ENCODE data around the gene PARVA. TPM values are rescaled to one million over a fixed set of nuclear protein-coding genes. Genes with fewer than 3 reads are reported as not detected.
"Not testable (repeated sequence)": the region's sequence is repeated elsewhere in the genome, so short reads cannot be mapped to it uniquely, and the experiment has no call there.

Gene PARVA
- total and polyA plus RNA-seq, 2 donors (not counting 1 experiment from before 2014, with no cell fraction given): 27.7 to 195 TPM

- no peak overlapping the region for H3K4me3 ChIP-seq (replicated peaks in 1 of 4; ENCODE audit: control extremely low read depth in 1 of 4, insufficient read depth in 1 of 4, low read depth in 3 of 4, low read length in 4 of 4)
- no peaks in the 10 kb centered on the region for H3K79me2 ChIP-seq (ENCODE audit: control insufficient read depth, insufficient read depth, low read length)
- no peaks in the 10 kb centered on the region for H3K9me3 ChIP-seq (ENCODE audit: control insufficient read depth, insufficient read depth, low read depth, low read length)
- H2AFZ ChIP-seq (ENCODE audit: low read length): no peak overlapping the region
- TF ChIP-seq EZH2 (IDR thresholded peaks at IDR 0.05; ENCODE audit: low read length, missing control alignments) (no peak), CTCF (conservative IDR thresholded peaks at IDR 0.05 in 1 of 2, IDR thresholded peaks at IDR 0.05 in 1 of 2; ENCODE audit: low read depth in 1 of 2, low read length in 2 of 2) (no peak)
- no peaks in the 10 kb centered on the region for H3K4me1 ChIP-seq (ENCODE audit: control insufficient read depth, extremely low read depth, insufficient read depth, low read length)
- no peak overlapping the region for H3K27ac ChIP-seq (ENCODE audit: insufficient read depth, low read length)
- H3K9ac ChIP-seq (ENCODE audit: insufficient read depth, low read length): no peak overlapping the region
- H3K36me3 ChIP-seq (ENCODE audit: control insufficient read depth, insufficient read depth, low read length): no peaks in the 10 kb centered on the region
- H3K27me3 ChIP-seq (ENCODE audit: control insufficient read depth, insufficient read depth, low read length): no peaks in the 10 kb centered on the region
- no peak for DNase-seq (ENCODE audit: low read depth in 2 of 2)
- H3K4me2 ChIP-seq (ENCODE audit: extremely low read depth, insufficient read depth, low read length): no peak overlapping the region
- H4K20me1 ChIP-seq (ENCODE audit: control insufficient read depth, extremely low read depth, insufficient read depth, low read length): no peaks in the 10 kb centered on the region
These were observed 23.8 kb upstream of the PARVA start for GRCh38 chr11:12353534-12353933.

- H3K4me2 ChIP-seq (ENCODE audit: extremely low read depth, insufficient read depth, low read length): no peak overlapping the region
- H3K27ac ChIP-seq (ENCODE audit: insufficient read depth, low read length): no peak overlapping the region
- H3K4me1 ChIP-seq (ENCODE audit: control insufficient read depth, extremely low read depth, insufficient read depth, low read length): no peaks in the 10 kb centered on the region
- no peaks in the 10 kb centered on the region for H4K20me1 ChIP-seq (ENCODE audit: control insufficient read depth, extremely low read depth, insufficient read depth, low read length)
- DNase-seq (ENCODE audit: low read depth in 2 of 2): no peak
- TF ChIP-seq EZH2 (IDR thresholded peaks at IDR 0.05; ENCODE audit: low read length, missing control alignments): no peak
- no peak for TF ChIP-seq CTCF (conservative IDR thresholded peaks at IDR 0.05 in 1 of 2, IDR thresholded peaks at IDR 0.05 in 1 of 2; ENCODE audit: low read depth in 1 of 2, low read length in 2 of 2)
- no peaks in the 10 kb centered on the region for H3K27me3 ChIP-seq (ENCODE audit: control insufficient read depth, insufficient read depth, low read length)
- no peaks in the 10 kb centered on the region for H3K79me2 ChIP-seq (ENCODE audit: control insufficient read depth, insufficient read depth, low read length)
- H3K9ac ChIP-seq (ENCODE audit: insufficient read depth, low read length): no peak overlapping the region
- H3K36me3 ChIP-seq (ENCODE audit: control insufficient read depth, insufficient read depth, low read length): no peaks in the 10 kb centered on the region
- no peak overlapping the region for H2AFZ ChIP-seq (ENCODE audit: low read length)
- H3K4me3 ChIP-seq (replicated peaks in 1 of 4; ENCODE audit: control extremely low read depth in 1 of 4, insufficient read depth in 1 of 4, low read depth in 3 of 4, low read length in 4 of 4): no peak overlapping the region
- H3K9me3 ChIP-seq (ENCODE audit: control insufficient read depth, insufficient read depth, low read depth, low read length): no peaks in the 10 kb centered on the region
These were observed 22.4 kb upstream of the PARVA start for GRCh38 chr11:12354750-12355545.

- Histone ChIP-seq H3K4me2 (ENCODE audit: extremely low read depth, insufficient read depth, low read length) (no peak overlapping the region), H3K27ac (ENCODE audit: insufficient read depth, low read length) (no peak overlapping the region), H3K9ac (ENCODE audit: insufficient read depth, low read length) (no peak overlapping the region), H3K4me1 (ENCODE audit: control insufficient read depth, extremely low read depth, insufficient read depth, low read length) (no peaks in the 10 kb centered on the region), H3K36me3 (ENCODE audit: control insufficient read depth, insufficient read depth, low read length) (no peaks in the 10 kb centered on the region), H3K27me3 (ENCODE audit: control insufficient read depth, insufficient read depth, low read length) (no peaks in the 10 kb centered on the region), H4K20me1 (ENCODE audit: control insufficient read depth, extremely low read depth, insufficient read depth, low read length) (no peaks in the 10 kb centered on the region), H2AFZ (ENCODE audit: low read length) (no peak overlapping the region), H3K79me2 (ENCODE audit: control insufficient read depth, insufficient read depth, low read length) (no peaks in the 10 kb centered on the region), H3K4me3 (replicated peaks in 1 of 4; ENCODE audit: control extremely low read depth in 1 of 4, insufficient read depth in 1 of 4, low read depth in 3 of 4, low read length in 4 of 4) (no peak overlapping the region), H3K9me3 (ENCODE audit: control insufficient read depth, insufficient read depth, low read depth, low read length) (no peaks in the 10 kb centered on the region)
- no peak for DNase-seq (ENCODE audit: low read depth in 2 of 2)
- TF ChIP-seq EZH2 (IDR thresholded peaks at IDR 0.05; ENCODE audit: low read length, missing control alignments) (no peak), CTCF (conservative IDR thresholded peaks at IDR 0.05 in 1 of 2, IDR thresholded peaks at IDR 0.05 in 1 of 2; ENCODE audit: low read depth in 1 of 2, low read length in 2 of 2) (no peak)
These were observed 20.3 kb upstream of the PARVA start for GRCh38 chr11:12356944-12357655.

- not testable (repeated sequence) for H3K79me2 ChIP-seq (ENCODE audit: control insufficient read depth, insufficient read depth, low read length); H3K36me3 ChIP-seq (ENCODE audit: control insufficient read depth, insufficient read depth, low read length); H3K27ac ChIP-seq (ENCODE audit: insufficient read depth, low read length); H3K4me3 ChIP-seq (replicated peaks in 1 of 4; ENCODE audit: control extremely low read depth in 1 of 4, insufficient read depth in 1 of 4, low read depth in 3 of 4, low read length in 4 of 4); H3K4me1 ChIP-seq (ENCODE audit: control insufficient read depth, extremely low read depth, insufficient read depth, low read length); H3K27me3 ChIP-seq (ENCODE audit: control insufficient read depth, insufficient read depth, low read length); H4K20me1 ChIP-seq (ENCODE audit: control insufficient read depth, extremely low read depth, insufficient read depth, low read length); H3K9me3 ChIP-seq (ENCODE audit: control insufficient read depth, insufficient read depth, low read depth, low read length); H2AFZ ChIP-seq (ENCODE audit: low read length); H3K4me2 ChIP-seq (ENCODE audit: extremely low read depth, insufficient read depth, low read length); DNase-seq (ENCODE audit: low read depth in 2 of 2); H3K9ac ChIP-seq (ENCODE audit: insufficient read depth, low read length)
These were observed 19.7 kb upstream of the PARVA start for GRCh38 chr11:12357697-12358096.
